C1 segment of cervical spinal cord (tissue), 14 donors: Measurements from ENCODE around the gene ARHGEF3.
A peak's percentile ranks its signal among the peaks of the same experiment; 100 is the strongest.
"Not testable (repeated sequence)": the region's sequence is repeated elsewhere in the genome, so short reads cannot be mapped to it uniquely, and the experiment has no call there.

Experiments used
- DNase-seq, 14 donors: peaks; one replicate each; lab custom pipeline; 2025; lab: John Stamatoyannopoulos, UW

ARHGEF3 gene

GRCh38 chr3:56772952-56773938 is 28.5 kb downstream of the ARHGEF3 start:
- no peak for DNase-seq

DNA sequence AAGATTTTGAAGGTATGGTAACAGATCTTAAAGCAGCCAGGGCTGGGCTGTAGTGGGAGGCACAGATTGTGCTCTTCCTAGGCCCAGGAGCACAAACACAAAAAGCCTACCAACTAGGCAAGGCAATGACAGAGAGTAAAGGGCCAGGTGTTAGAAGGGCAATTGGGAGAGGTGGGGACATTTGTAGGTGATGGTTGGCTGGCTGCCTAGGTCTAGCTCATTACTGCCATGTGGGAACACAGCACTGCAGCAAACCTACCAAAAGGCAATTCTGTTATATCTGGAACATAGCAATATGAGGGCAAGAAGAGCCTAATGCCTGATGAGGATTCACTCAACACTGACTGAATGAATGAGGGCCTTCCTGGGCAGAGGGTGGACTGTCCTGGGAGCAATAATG is 30.4 kb downstream of the ARHGEF3 start:
- peak in 1 of 14 donors; percentile 73 for DNase-seq

DNA sequence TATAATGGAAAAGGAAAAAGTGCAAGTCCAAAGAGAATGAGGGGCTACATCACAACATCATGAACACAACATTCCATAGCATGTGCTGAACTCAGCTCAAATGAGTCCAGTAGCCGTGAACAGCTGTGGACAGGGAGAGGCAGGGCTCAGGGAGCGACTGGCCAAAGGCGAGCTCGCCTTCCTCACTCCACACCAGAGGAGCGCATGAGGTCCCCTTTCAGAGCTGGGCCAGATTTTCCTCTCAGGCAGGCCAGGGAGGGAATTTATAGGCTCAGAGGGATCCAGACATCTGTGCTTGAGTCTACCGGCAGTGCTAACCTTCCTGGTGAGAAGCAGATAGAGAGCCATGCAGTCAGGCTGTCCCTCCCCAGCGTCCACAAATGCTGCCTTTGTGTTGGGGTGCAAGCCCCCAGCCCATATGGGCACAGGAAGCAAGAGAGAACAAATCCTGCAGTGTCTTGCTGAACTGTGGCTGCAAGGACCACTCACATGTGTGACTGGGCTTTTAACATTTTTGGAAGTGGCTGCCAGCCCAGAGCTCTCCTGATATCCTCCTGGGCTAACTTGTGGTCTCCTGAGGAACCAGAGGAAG is 32.5 kb downstream of the ARHGEF3 start:
- peak in 4 of 14 donors; percentile 5 to 53 (median 12) for DNase-seq

DNA sequence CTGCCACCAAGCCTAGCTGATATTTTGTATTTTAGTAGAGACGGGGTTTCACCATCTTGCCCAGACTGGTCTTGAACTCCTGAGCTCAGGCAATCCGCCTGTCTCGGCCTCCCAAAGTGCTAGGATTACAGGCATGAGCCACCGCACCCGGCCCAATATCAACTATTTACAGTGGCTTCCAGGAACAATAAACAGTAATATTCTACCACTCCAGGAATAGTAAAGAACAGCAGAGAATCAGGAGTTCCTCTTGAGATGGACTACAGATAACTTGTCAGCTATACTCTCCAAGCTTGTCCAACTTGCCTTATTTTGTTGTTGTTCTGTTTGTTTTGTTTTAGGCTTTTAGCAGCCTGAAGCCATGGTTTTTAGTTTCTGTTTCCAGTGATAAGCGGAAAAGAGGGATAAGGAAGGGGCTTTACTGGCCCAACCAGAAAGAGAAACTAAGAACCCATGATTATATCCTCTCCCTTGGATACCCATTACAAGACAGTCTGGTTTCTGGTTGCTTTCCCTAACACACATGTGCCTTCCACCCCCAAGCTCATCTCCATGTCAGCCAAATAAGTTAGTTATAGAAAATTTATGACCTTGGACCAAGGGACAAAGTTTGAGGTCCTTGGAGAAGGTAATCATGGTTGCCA is 36.7 kb downstream of the ARHGEF3 start:
- DNase-seq = no peak

DNA sequence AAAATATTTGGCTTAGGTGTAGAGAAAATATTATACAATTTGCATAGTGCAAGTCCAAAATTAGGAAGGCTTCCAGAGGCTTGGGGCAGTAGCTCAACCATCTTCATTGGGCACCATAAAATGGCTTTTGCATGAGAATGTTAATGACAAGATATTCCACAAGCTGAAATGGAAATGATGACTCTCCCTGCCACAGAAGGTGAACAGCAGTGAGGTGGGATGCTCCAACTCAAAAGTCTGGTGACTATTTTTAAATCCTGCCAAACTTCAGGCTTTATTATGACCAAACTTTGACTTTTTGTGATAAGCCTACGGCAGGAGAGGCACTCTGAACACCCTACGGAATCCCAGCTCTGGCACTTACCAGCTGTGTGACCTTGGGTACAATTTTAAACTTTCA is 37.6 kb downstream of the ARHGEF3 start:
- no peak for DNase-seq

- DNase-seq = no peak
These were observed 38.5 kb downstream of the ARHGEF3 start for GRCh38 chr3:56763233-56763632.

- no peak for DNase-seq
These were observed 39.0 kb downstream of the ARHGEF3 start for GRCh38 chr3:56762718-56763117.

DNA sequence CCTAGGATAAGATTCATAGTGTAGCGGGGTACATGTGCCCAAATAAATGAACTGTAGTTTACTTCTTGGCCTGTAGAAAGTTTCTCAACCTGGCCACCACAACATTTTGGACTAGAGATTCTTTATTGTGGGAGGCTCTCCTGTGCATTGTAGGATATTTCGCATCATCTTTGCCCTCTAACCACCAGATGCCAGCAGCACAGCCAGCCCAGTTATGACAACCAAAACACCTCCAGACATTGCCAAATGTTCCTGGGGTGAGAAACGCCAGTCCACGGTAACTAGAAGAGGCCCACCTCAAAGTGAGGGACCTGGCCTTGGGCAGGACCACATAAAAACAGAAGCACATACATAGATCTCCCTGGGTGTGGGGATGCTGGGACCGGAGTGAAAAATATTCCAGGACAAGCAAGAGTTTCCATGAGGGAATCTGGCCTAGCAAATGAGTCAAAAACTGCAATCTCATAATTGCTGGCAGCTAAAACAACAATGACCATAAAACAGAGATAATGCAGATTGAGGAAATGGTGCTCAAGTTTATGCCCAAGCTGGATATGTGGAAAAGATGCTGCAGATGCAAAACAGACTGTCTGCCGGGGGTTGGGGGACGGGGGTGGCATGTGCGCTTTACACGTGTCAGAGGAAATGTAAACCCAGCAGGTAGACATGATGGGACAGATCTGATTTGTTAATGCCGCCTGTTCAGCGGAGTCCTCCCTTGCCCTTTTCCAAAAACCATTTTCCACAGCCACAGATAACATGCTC is 39.7 kb downstream of the ARHGEF3 start:
- DNase-seq = peak in 1 of 14 donors; percentile 36

DNA sequence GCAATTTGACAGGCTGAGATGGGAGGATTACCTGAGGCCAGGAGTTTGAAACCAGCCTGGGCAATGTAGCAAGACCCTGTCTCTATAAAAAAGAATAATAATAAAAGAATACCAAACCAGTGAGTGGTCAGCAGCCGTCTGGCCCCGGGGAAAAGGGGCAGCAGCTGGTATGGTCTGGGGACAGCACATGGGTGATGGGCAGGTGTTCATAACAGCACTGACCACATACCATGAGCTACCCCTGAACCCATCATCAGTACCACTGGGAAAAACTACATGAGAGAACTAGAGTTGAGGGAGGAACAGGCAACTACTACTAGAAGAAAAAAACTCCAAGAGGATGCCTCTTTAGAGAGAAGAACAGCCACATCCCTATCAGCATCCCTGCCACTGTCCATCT is 40.7 kb downstream of the ARHGEF3 start:
- no peak for DNase-seq

DNA sequence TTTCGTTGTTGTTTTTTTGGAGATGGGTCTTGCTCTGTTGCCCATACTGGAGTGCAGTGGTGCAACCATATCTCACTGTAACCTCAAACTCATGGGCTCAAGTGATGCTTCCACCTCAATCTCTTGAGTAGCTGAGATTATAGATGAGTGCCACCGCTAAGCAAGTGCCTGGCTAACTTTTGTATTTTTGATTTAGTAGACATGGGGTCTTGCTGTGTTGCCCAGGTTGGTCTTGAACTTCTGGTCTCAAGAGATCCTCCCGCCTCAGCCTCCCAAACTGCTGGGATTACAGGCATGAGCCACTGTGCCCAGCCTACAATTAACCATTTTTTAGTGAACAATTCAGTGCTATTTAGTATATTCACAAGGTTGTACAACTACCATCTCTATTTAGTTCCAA is 42.2 kb downstream of the ARHGEF3 start:
- DNase-seq = no peak

DNA sequence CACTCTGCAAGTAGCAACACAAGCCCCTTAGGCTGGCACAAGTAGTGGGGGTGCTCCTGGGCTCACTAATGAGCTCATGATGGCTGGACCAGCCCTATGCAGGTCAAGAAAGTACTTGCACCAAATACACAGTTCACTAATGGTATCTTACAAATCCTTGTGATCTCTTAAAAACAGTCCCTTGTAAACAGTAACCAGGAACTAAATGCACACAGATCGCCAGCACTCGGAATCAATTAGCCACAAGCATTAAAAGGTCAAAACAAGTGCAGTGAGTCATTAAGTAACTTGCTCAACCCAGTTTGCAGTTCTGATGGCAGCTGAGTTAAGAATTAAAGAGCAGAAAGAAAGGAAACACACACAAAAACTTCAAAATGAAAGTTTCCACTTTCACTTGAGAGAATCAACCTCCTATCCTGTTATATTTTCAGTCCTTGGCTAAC is 43.2 kb downstream of the ARHGEF3 start:
- DNase-seq = no peak

DNA sequence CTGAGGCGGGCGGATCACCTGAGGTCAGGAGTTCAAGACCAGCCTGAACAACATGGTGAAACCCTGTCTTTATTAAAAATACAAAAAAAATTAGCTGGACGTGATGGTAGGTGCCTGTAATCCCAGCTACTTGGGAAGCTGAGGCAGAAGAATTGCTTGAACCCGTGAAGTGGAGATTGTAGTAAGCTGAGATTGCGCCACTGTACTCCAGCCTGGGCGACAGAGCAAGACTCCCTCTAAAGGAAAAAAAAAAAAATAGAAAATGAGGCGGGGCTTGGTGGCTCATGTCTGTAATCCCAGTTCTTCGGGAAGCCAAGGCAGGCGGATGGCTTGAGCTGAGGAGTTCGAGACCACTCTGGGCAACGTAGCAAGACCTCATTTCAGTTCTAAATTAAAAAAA is 43.7 kb downstream of the ARHGEF3 start:
- not testable (repeated sequence) for DNase-seq

- DNase-seq = no peak
These were observed 46.9 kb downstream of the ARHGEF3 start for GRCh38 chr3:56754741-56755417.

DNA sequence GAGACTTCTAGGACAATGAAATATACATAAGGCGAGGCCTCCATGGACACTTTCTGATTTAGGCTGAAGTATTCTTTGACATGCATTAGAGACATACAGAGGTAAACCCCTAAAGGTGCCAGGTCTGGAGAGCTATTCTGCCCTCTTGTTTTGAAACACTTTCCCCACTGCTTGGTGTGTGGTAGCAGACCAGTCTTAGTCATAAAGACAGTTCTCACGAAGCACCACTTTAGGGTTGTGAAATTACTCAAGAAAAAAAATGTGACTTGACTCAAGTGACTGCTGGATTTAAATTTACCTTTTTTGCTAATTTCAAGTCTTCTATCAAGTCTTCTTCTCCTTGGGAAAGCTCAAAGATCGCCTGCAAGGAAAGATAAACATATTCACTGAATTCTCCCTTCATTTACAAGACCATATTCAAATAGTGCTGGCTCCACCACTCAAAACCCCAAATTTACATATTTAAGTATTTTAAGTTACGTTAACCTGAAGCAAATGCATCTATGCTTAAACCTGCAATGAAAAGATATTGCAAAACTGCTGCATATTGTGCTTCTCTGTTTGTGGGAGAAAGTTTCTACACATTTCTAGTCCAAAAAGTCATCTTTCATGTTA is 48.4 kb downstream of the ARHGEF3 start:
- DNase-seq = no peak

- DNase-seq = no peak
These were observed 50.6 kb downstream of the ARHGEF3 start for GRCh38 chr3:56751056-56751707.

DNA sequence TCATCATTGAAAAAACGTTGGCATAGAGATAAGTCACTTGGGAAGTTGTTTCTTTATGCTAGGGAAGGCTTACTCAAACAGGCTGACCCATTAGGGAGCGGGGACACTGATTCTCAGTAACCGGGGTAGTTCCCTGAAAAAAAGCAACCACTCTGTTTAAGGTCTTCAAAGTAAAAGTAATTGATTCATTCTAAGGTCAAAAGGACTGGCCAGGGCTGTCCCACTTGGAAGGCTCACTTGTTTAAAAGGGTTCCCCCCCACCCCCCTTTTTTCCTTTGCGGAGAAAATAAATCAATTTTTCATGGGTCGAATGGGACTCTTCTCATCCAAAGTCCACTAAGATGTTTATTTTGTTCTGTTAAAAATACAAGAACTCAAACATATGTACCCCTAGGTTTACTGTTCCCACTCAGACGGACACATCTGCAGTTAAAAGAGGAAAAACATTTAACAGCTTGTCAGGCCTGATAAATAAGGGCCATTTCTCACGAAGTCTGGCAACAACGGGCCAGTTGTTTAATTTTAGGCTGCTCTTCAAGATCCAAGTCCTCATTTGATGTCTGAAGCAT is 53.0 kb downstream of the ARHGEF3 start:
- peak in 2 of 14 donors; percentile 6 for DNase-seq

GRCh38 chr3:56747150-56747549 is 54.6 kb downstream of the ARHGEF3 start:
- DNase-seq = no peak

GRCh38 chr3:56744016-56744415 is 57.7 kb downstream of the ARHGEF3 start:
- DNase-seq = peak in 1 of 14 donors; percentile 34

- DNase-seq = no peak
These were observed 58.9 kb downstream of the ARHGEF3 start for GRCh38 chr3:56742887-56743286.

- DNase-seq = no peak
These were observed 62.7 kb downstream of the ARHGEF3 start for GRCh38 chr3:56739036-56739435.
